ENCODE data around the gene SH2D6.

DNA sequence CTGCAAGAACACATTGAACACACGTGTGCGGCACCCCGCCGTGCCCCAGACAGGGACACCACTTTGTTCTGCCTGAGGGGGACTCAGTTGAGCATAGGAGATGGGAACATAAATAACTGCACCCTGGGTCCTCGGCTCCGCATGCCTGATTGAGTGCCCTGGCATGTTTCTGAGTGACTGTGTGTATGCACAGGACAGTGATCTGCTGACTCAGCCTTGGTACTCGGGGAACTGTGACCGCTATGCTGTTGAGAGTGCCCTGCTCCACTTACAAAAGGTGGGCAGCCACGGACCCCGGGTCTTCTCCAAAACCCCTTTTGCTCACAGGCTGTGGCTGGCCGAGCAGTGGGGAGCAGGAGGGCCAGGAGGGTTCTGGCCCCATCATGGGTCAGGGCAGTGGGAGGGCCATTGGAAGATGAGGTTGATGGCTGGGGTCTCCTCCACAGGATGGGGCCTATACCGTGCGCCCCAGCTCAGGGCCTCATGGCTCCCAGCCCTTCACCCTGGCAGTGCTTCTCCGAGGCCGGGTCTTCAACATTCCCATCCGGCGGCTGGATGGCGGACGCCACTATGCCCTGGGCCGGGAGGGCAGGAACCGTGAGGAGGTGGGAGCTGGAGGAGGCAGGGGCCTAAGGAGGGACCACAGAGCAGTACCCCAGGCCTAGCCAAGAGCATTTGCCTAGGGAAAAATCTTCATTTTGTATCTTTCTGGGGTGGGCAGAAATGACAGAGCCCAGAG lies 16.9 kb downstream of the SH2D6 start:
- TF ChIP-seq CTCF (IDR thresholded peaks at IDR 0.05; ENCODE audit: low read length) (no peak), EZH2phosphoT487 (IDR thresholded peaks at IDR 0.05; ENCODE audit: low read length) (no peak), EZH2 (optimal IDR thresholded peaks at IDR 0.05; ENCODE audit: low read depth, low read length) (no peak)

All from MM.1S (cell line).